ENCODE results near the gene SLC25A30.
"Not testable (repeated sequence)": the region's sequence is repeated elsewhere in the genome, so short reads cannot be mapped to it uniquely, and the experiment has no call there.

Gene SLC25A30

DNA sequence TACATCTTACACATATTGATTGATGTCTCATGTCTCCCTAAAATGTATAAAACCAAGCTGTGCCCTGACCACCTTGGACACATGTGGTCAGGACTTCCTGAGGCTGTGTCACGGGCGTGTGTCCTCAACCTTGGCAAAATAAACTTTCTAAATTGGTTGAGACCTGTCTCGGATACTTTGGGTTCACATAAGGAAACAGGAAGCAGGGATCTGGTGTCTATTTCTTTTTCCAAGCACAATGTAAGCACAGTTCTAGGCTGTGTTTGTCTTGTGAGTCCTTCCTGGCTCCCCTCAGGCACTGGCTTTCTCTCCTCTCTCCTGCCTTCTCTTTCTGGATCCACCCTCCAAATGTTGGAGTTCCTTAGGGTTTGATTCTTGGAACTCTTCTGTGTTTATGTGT, 49.6 kb downstream of the SLC25A30 start:
- DNase-seq (ENCODE audit: low read depth in 2 of 2, low spot score in 1 of 2) = no peak

DNA sequence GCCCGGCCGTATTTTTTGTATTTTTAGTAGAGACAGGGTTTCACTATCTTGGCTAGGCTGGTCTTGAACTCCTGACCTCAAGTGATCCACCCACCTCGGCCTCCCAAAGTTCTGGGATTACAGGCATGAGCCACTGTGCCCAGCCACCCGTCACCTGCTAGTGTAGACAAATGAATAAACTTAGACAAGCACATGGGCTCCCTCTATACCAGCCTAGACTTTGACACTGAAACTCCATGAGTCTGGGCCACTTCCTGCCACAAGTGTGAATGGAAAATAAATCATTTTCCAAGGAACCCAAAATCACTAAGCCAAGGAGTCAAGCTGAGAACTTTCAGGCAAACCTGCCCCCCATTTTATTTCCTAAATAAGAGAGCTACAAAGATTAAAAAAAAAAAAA, 50.2 kb downstream of the SLC25A30 start:
- DNase-seq (ENCODE audit: low read depth in 2 of 2, low spot score in 1 of 2) = no peak

DNA sequence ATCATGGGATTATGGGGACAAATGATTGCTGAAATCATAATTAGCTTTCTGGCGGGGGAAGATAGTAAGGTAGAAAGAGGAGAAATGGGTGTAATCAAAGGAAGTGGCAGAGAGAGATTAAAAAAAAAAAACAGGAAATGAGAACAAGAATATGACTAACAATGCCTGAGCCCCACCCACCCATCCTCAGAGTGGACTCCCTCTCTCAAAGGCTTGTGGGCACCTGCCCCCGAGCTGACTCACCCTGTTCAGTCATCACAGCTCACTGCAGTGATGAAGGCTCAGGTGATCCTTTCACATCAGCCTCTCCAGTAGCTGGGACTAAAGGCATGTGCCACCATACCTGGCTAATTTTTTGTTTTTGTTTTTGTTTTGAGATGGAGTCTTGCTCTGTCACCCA, 50.8 kb downstream of the SLC25A30 start:
- DNase-seq (ENCODE audit: low read depth in 2 of 2, low spot score in 1 of 2) = peak; percentile 59 to 80

DNA sequence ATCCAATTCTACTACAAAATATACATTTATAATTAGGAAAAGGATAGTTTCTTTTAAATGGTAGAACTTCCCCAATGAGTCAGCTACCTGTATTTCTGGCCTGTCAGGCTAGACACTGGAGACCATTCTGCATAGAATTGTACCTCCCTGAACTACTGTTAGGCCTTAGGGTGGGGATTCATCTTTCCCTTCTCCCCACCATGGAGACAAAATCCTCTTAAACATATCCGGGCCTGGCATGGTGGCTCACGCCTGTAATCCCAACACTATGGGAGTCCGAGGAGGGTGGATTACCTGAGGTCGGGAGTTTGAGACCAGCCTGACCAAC, 52.7 kb downstream of the SLC25A30 start:
- DNase-seq (ENCODE audit: low read depth in 2 of 2, low spot score in 1 of 2) = no peak

DNA sequence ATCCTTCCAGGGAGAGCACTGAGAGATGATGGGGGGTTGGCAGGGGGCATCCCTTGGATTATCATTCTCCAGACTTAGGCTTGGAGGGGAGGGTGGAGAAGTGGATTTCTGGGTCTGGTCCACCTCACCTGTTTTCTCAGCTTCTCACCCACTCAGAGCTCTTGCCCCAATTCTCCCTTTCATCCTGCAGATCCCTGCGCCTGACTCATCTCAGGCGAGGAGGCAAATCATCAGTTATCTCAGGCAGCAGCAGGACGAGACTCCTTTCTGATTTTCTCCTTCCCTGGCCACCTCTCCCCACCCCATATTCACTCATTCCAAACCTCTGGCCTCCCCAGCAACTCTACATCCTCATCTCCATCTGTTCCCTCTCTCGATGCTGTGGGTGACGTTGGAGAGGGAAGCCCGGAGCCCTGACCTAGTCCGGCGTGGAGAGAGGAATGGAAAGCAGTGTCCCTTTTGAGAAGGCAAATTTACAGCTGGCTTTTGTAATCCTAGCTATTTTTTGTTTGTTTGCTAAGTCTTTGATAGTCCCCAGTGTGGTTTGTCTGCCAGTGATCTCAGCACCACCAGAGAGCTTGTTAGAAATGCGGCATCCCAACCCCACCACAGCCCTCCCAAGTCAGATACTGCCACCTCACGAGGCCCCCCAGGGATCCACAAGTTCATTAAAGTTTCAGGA, 53.2 kb downstream of the SLC25A30 start:
- DNase-seq (ENCODE audit: low read depth in 2 of 2, low spot score in 1 of 2) = no peak

- no peak for DNase-seq (ENCODE audit: low read depth in 2 of 2, low spot score in 1 of 2)
These were observed 55.2 kb downstream of the SLC25A30 start for GRCh38 chr13:45362939-45363338.

DNA sequence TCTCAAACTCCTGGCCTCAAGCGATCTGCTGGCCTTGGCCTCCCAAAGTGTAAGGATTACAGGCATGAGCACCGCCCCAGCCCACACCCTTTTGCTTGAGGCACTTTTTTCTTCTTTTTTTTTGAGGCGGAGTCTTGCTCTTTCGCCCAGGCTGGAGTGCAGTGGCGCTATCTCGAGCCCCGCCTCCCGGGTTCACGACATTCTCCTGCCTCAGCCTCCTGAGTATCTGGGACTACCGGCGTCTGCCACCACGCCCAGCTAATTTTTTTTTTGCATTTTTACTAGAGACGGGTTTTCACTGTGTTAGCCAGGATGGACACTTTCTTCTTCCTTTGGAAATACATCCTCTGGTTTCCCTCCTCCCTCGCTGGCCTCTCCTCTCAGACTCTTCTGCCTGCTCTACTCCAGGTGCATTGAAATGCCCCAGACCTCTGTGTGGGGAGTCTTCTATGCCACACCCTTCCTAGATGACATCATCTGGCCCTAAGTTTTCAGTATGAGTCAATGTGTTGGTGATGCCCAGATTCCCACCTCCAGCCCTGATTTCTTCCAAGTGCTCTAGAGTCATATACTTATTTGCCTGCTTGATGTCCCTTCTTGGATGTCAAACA, 56.5 kb downstream of the SLC25A30 start:
- DNase-seq (ENCODE audit: low read depth in 2 of 2, low spot score in 1 of 2) = no peak

- no peak for DNase-seq (ENCODE audit: low read depth in 2 of 2, low spot score in 1 of 2)
These were observed 61.1 kb downstream of the SLC25A30 start for GRCh38 chr13:45356966-45357672.

DNA sequence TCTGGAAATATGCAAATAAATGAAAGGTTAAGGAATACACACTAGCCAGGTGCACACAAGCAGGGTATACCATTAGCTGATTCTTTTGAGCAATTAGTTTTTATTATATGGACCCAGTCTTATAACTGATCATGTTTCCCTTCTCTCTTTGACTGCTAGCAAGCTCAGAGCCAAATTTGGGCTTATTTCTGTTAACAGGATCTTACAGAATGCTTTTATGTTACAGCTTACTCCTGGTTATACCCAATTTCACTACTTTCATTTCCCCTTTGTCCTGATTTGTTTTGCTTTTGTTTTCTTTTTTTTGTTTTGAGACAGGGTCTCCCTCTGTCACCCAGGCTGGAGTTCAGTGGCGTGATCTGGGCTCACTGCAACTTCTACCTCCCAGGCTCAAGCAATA, 64.3 kb downstream of the SLC25A30 start:
- no peak for DNase-seq (ENCODE audit: low read depth in 2 of 2, low spot score in 1 of 2)

DNA sequence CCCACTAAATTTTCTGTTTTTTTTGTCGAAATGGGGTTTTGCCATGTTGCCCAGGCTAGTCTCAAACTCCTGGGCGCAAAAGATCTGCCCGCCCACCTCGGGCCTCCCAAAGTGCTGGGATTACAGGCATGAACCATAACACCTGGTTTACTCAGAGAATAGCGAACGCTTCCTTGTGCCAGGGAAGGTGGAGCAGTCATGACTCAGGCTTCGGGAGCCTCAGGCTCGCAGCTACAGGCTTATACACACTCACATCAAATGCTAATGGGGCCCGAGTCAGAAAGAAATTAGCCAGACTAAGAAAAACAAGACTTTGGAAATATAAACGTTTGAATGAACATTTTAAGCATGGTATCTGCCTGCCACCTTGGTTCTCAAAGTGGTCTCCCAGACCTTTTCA, 66.1 kb downstream of the SLC25A30 start:
- DNase-seq (ENCODE audit: low read depth in 2 of 2, low spot score in 1 of 2) = no peak

- DNase-seq (ENCODE audit: low read depth in 2 of 2, low spot score in 1 of 2) = no peak
These were observed 68.0 kb downstream of the SLC25A30 start for GRCh38 chr13:45350152-45350551.

DNA sequence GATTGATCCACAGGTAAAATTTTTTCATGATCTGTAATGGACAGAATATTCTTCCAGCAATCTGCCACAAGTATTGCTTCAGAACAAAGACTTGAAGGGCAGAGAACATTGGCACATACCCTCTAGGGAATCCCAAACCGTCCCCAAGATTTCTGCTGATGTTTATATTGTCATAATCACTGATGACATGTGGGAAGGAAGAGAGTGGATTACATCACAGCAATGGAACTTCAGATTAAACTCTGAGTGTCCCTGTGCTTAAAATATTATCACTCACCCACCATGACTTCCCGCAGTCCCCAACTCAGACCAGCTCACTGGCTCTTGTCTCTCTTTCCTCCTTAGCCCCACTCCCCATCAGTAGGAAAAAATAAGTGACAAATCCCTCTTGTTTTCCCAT, 68.7 kb downstream of the SLC25A30 start:
- DNase-seq (ENCODE audit: low read depth in 2 of 2, low spot score in 1 of 2) = no peak

DNA sequence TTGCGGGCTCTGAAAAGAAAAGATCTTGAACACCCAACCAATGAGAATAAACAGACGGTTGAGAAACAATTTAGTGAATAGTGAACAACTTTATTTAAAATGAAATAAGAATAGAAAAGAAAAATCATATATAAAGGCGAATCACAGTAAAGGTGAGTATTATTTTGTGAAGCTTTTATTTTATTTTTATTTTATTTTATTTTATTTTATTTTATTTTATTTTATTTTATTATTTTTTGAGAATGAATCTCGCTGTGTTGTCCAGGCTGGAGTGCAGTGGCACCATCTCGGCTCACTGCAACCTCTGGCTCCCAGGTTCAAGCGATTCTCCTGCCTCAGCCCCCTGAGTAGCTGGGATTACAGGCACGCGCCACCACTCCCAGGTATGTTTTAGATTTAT, 74.1 kb downstream of the SLC25A30 start:
- DNase-seq (ENCODE audit: low read depth in 2 of 2, low spot score in 1 of 2) = not testable (repeated sequence)
